ENCODE measurements around the gene DNPH1. TPM values are rescaled to one million over a fixed set of nuclear protein-coding genes. Genes with fewer than 3 reads are reported as not detected.

Gene DNPH1
- total and polyA plus RNA-seq, 9 of the 15 experiments (the other 6 are each of a cell fraction or from before 2014, with no cell fraction given): 7.3 to 300 (median 68.7) TPM

DNA sequence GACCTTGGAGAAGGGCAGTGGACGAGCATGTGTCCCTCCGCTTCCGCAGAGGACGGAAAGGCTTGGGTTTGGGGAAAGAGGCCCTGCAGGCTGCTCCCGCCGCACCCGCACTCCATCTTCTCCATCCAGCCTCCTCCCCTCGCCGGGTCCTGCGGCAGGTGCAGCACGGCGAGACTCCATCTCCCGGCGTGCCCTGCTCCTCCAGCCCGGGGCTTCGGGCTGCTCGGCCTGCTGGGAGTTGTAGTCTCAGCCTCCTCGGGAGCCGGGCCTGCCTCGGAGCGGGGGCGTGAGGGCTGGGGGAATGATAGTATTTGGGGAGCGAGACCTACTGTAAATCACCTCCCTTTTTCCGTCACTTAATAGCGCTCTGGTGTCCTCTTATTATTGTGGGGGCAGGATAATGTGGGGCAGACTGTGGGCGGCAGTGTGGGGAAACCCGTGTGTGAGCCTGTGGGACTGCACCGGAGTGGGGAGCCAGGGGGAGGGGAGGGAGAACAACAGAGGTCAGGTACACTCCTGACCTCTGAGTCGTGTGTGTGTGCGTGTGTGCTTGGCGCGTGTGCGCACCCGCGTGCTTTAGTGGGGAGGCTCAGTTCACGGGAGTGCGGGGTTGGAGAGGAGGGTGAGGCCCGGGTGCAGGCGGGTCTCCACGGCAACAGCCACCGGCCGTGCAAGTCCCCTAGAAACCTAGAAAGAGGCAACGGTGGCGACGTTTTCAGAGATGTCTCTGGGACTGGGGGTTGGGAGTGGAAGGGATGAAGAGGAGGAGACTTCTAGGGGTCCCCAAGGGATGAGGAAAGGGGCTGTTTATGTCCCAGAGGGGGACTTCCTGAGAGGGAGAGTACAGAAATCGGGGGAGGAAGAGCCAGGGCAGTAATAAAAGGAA is 18.1 kb upstream of the DNPH1 start (continued):
- TF ChIP-seq CHD1 (IDR thresholded peaks at IDR 0.05; ENCODE audit: low read length) (peak; percentile 19), TGIF2 (CRISPR knock-in tag; IDR thresholded peaks at IDR 0.05) (no peak), ZNF316 (IDR thresholded peaks at IDR 0.05) (no peak), DDX20 (tag; IDR thresholded peaks at IDR 0.05; ENCODE audit: low read depth) (no peak), HEY1 (CRISPR knock-in tag; IDR thresholded peaks at IDR 0.05; ENCODE audit: borderline replicate concordance) (no peak), CTBP1 (IDR thresholded peaks at IDR 0.05; ENCODE audit: borderline replicate concordance) (peak; percentile 97), POLR3G (IDR thresholded peaks at IDR 0.05; ENCODE audit: extremely low read depth, insufficient read length, insufficient replicate concordance) (no peak), NCOR1 (IDR thresholded peaks at IDR 0.05) (no peak), CBX8 (IDR thresholded peaks at IDR 0.05; ENCODE audit: borderline replicate concordance, extremely low read depth, low read depth, low read length, poor library complexity, severe bottlenecking) (no peak)
- TF ChIP-seq, protein P1, sequence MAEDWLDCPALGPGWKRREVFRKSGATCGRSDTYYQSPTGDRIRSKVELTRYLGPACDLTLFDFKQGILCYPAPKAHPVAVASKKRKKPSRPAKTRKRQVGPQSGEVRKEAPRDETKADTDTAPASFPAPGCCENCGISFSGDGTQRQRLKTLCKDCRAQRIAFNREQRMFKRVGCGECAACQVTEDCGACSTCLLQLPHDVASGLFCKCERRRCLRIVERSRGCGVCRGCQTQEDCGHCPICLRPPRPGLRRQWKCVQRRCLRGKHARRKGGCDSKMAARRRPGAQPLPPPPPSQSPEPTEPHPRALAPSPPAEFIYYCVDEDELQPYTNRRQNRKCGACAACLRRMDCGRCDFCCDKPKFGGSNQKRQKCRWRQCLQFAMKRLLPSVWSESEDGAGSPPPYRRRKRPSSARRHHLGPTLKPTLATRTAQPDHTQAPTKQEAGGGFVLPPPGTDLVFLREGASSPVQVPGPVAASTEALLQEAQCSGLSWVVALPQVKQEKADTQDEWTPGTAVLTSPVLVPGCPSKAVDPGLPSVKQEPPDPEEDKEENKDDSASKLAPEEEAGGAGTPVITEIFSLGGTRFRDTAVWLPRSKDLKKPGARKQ (CRISPR knock-in tag; IDR thresholded peaks at IDR 0.05): no peak
- TF ChIP-seq, protein P2, sequence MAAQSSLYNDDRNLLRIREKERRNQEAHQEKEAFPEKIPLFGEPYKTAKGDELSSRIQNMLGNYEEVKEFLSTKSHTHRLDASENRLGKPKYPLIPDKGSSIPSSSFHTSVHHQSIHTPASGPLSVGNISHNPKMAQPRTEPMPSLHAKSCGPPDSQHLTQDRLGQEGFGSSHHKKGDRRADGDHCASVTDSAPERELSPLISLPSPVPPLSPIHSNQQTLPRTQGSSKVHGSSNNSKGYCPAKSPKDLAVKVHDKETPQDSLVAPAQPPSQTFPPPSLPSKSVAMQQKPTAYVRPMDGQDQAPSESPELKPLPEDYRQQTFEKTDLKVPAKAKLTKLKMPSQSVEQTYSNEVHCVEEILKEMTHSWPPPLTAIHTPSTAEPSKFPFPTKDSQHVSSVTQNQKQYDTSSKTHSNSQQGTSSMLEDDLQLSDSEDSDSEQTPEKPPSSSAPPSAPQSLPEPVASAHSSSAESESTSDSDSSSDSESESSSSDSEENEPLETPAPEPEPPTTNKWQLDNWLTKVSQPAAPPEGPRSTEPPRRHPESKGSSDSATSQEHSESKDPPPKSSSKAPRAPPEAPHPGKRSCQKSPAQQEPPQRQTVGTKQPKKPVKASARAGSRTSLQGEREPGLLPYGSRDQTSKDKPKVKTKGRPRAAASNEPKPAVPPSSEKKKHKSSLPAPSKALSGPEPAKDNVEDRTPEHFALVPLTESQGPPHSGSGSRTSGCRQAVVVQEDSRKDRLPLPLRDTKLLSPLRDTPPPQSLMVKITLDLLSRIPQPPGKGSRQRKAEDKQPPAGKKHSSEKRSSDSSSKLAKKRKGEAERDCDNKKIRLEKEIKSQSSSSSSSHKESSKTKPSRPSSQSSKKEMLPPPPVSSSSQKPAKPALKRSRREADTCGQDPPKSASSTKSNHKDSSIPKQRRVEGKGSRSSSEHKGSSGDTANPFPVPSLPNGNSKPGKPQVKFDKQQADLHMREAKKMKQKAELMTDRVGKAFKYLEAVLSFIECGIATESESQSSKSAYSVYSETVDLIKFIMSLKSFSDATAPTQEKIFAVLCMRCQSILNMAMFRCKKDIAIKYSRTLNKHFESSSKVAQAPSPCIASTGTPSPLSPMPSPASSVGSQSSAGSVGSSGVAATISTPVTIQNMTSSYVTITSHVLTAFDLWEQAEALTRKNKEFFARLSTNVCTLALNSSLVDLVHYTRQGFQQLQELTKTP (IDR thresholded peaks at IDR 0.05; ENCODE audit: low read depth in 1 of 2, partially characterized antibody in 2 of 2): peak; percentile 54 to 99
- TF ChIP-seq, protein P3, sequence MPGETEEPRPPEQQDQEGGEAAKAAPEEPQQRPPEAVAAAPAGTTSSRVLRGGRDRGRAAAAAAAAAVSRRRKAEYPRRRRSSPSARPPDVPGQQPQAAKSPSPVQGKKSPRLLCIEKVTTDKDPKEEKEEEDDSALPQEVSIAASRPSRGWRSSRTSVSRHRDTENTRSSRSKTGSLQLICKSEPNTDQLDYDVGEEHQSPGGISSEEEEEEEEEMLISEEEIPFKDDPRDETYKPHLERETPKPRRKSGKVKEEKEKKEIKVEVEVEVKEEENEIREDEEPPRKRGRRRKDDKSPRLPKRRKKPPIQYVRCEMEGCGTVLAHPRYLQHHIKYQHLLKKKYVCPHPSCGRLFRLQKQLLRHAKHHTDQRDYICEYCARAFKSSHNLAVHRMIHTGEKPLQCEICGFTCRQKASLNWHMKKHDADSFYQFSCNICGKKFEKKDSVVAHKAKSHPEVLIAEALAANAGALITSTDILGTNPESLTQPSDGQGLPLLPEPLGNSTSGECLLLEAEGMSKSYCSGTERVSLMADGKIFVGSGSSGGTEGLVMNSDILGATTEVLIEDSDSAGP (CRISPR knock-in tag; IDR thresholded peaks at IDR 0.05): no peak
- TF ChIP-seq, protein P4, sequence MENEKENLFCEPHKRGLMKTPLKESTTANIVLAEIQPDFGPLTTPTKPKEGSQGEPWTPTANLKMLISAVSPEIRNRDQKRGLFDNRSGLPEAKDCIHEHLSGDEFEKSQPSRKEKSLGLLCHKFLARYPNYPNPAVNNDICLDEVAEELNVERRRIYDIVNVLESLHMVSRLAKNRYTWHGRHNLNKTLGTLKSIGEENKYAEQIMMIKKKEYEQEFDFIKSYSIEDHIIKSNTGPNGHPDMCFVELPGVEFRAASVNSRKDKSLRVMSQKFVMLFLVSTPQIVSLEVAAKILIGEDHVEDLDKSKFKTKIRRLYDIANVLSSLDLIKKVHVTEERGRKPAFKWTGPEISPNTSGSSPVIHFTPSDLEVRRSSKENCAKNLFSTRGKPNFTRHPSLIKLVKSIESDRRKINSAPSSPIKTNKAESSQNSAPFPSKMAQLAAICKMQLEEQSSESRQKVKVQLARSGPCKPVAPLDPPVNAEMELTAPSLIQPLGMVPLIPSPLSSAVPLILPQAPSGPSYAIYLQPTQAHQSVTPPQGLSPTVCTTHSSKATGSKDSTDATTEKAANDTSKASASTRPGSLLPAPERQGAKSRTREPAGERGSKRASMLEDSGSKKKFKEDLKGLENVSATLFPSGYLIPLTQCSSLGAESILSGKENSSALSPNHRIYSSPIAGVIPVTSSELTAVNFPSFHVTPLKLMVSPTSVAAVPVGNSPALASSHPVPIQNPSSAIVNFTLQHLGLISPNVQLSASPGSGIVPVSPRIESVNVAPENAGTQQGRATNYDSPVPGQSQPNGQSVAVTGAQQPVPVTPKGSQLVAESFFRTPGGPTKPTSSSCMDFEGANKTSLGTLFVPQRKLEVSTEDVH (IDR thresholded peaks at IDR 0.05; ENCODE audit: low read depth, partially characterized antibody): no peak
- TF ChIP-seq, protein P5, sequence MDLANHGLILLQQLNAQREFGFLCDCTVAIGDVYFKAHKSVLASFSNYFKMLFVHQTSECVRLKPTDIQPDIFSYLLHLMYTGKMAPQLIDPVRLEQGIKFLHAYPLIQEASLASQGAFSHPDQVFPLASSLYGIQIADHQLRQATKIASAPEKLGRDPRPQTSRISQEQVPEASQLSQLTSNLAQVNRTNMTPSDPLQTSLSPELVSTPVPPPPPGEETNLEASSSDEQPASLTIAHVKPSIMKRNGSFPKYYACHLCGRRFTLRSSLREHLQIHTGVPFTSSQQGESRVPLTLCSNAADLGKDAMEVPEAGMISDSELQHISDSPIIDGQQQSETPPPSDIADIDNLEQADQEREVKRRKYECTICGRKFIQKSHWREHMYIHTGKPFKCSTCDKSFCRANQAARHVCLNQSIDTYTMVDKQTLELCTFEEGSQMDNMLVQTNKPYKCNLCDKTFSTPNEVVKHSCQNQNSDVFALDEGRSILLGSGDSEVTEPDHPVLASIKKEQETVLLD (IDR thresholded peaks at IDR 0.05): no peak
